Peyer's patch (tissue), 4 donors: ENCODE data around the gene ZNF346. TPM values are rescaled to one million over a fixed set of nuclear protein-coding genes. Genes with fewer than 3 reads are reported as not detected.
"Not testable (repeated sequence)": the region's sequence is repeated elsewhere in the genome, so short reads cannot be mapped to it uniquely, and the experiment has no call there.

Experiments
- DNase-seq, 3 donors: peaks; one replicate each; pipeline ENCODE4 v3.0.0-alpha.2; 2017 to 2019
- H3K27ac ChIP-seq, 4 donors: fragments of 200-600 bp; sonication (generic); one replicate each; pipeline ENCODE4 v1.5.1; 2016 to 2019
- H3K27me3 ChIP-seq, 2 donors: fragments of 200-600 bp; sonication (generic); one replicate each; pipeline ENCODE4 v1.5.1; 2019
- H3K36me3 ChIP-seq, 3 donors: fragments of 200-600 bp; sonication (generic); one replicate each; pipeline ENCODE4 v1.5.1; 2016 to 2019
- H3K4me1 ChIP-seq, 4 donors: fragments of 200-600 bp; sonication (generic); one replicate each; pipeline ENCODE4 v1.5.1; 2016 to 2019
- H3K4me3 ChIP-seq, 4 donors: fragments of 200-600 bp; sonication (generic); 1 replicate in 3 of 4; 2 replicates in 1 of 4; pipeline ENCODE4 v1.5.1; 2016 to 2019; ENCODE audit warnings: mild to moderate bottlenecking in 1 of 4
- H3K9me3 ChIP-seq, 4 donors: fragments of 200-600 bp; sonication (generic); one replicate each; pipeline ENCODE4 v1.5.1; 2016 to 2019; ENCODE audit warnings: mild to moderate bottlenecking in 1 of 4
- POLR2A ChIP-seq, 2 donors: fragments of 450-650 bp; IDR thresholded peaks; one replicate each; pipeline ENCODE4 v1.5.1; 2017; ENCODE audit warnings: antibody characterized with exemption in 2 of 2, mild to moderate bottlenecking in 2 of 2, moderate library complexity in 2 of 2
- total RNA-seq, 4 donors: library from RNA; depleted of rRNA; stranded (reverse); fragments of >200 nt; gene quantifications; one replicate each; pipeline ENCODE4 v1.1.0, GENCODE V29; 2016
- TF ChIP-seq, protein P1 (sequence below), 6 experiments: fragments of 450-650 bp in 4 of 6; fragments of 200-600 bp in 2 of 6; sonication (generic) in 1 of 6; IDR thresholded peaks; one replicate each; pipeline ENCODE4 v1.5.1; 2017 to 2019; ENCODE audit warnings: antibody characterized with exemption in 6 of 6, mild to moderate bottlenecking in 3 of 6, moderate library complexity in 1 of 6

ZNF346 gene
- total RNA-seq, 4 donors from 2014 or later, result 15.9 to 27.3 (median 20.0) TPM

DNA sequence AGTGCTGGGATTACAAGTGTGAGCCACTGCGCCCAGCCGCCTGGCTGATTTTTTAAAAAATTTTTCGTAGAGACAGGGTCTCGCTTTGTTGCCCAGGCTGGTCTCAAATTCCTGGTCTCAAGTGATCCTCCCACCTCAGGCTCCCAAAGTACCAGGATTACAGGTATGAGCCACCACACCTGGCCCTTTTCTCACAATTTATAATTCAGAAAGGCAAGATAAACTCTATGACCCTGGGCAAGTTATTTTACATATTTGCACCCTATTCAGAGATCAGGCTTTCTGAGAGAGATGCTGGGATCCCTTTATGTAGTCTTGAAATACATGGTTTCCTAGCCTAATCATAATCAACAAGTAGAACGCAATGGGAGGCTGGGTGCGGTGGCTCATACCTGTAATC lies 20.6 kb downstream of the ZNF346 start:
- H3K27ac ChIP-seq, result no peak overlapping the region
- H3K36me3 ChIP-seq, result peaks cover 0 to 40% (median 0%) of the 10 kb centered on the region in 3 donors
- no peak for TF ChIP-seq POLR2A (IDR thresholded peaks at IDR 0.05)
- TF ChIP-seq, protein P1, sequence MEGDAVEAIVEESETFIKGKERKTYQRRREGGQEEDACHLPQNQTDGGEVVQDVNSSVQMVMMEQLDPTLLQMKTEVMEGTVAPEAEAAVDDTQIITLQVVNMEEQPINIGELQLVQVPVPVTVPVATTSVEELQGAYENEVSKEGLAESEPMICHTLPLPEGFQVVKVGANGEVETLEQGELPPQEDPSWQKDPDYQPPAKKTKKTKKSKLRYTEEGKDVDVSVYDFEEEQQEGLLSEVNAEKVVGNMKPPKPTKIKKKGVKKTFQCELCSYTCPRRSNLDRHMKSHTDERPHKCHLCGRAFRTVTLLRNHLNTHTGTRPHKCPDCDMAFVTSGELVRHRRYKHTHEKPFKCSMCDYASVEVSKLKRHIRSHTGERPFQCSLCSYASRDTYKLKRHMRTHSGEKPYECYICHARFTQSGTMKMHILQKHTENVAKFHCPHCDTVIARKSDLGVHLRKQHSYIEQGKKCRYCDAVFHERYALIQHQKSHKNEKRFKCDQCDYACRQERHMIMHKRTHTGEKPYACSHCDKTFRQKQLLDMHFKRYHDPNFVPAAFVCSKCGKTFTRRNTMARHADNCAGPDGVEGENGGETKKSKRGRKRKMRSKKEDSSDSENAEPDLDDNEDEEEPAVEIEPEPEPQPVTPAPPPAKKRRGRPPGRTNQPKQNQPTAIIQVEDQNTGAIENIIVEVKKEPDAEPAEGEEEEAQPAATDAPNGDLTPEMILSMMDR (IDR thresholded peaks at IDR 0.05), result no peak

DNA sequence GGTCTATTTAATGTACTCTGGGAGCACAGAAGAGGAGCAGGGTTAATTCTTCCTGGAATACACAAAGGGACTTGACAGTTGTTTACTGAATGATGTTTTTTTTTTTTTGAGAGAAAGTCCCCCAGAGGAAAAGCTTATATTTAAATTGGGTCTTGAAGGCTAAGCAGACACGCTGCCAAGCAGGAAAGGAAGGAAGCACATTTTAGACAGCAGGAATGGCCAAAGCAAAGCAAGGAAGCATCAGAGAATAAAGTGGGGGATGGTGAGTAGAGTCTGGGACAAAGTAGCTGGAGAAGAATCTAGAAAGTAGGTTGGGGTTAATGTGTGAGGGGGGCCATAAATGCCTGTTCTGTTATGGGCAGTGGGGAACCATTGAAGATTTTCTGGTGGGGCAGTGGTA lies 21.5 kb downstream of the ZNF346 start:
- Histone ChIP-seq H3K36me3 (peaks cover 0 to 40% (median 0%) of the 10 kb centered on the region in 3 donors), H3K9me3 (no peaks in the 10 kb centered on the region), H3K27ac (peak overlapping the region in 2 of 4 donors; percentile 28 to 59), H3K27me3 (no peaks in the 10 kb centered on the region), H3K4me3 (no peak overlapping the region), H3K4me1 (peaks cover 0 to 3% (median 0%) of the 10 kb centered on the region in 4 donors)
- TF ChIP-seq, protein P1 (IDR thresholded peaks at IDR 0.05), result no peak
- DNase-seq, result no peak

More for the DNA sequence above, 20.6 kb downstream of the ZNF346 start:
- H3K27me3 ChIP-seq, result no peaks in the 10 kb centered on the region
- no peak overlapping the region for H3K4me3 ChIP-seq
- H3K9me3 ChIP-seq, result no peaks in the 10 kb centered on the region
- no peak for DNase-seq
- peaks cover 0 to 3% (median 0%) of the 10 kb centered on the region in 4 donors for H3K4me1 ChIP-seq

DNA sequence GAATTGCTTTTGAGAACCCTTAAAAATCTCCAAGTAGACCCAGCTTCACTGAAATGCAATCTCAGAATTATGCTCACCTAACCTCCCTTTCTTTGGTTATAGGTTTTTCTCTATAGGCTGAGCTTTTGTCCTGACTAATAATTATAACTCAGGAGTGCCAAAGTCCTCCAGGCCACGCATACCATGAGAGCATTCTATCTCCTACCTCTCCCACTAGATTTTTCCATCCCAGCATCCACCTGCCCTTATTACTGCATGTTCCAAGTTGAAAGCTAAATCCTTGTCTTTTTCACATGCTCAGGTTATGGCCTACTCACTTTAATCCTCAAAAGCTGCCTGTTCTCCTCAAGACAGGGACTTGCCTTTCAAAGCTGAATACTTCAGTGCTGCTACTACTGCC lies 22.1 kb downstream of the ZNF346 start:
- Histone ChIP-seq H3K9me3 (no peaks in the 10 kb centered on the region), H3K27me3 (no peaks in the 10 kb centered on the region), H3K27ac (peak overlapping the region in 3 of 4 donors; percentile 13 to 59 (median 28)), H3K4me1 (peaks cover 0 to 3% (median 0%) of the 10 kb centered on the region in 4 donors), H3K4me3 (no peak overlapping the region), H3K36me3 (peaks cover 0 to 40% (median 0%) of the 10 kb centered on the region in 3 donors)
- no peak for DNase-seq
- TF ChIP-seq, protein P1 (IDR thresholded peaks at IDR 0.05), result no peak
- TF ChIP-seq POLR2A (IDR thresholded peaks at IDR 0.05), result no peak

DNA sequence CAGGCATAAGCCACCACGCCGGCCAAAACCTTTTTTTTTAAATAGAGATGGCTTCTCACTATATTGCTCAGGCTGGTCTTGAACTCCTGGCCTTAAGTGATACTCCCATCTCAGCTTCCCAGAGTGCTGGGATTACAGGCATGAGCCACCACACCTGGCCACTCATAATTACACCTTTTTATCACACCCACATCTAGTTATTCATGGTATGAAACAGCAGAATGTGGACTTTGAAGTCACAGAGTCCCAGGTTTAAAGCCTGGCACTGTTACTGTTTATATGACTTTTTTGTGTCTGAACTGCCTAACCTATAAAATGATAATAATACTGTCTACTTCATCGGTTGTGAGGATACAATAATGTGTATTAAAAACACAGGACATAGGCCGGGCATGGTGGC lies 23.1 kb downstream of the ZNF346 start:
- Histone ChIP-seq H3K27me3 (no peaks in the 10 kb centered on the region), H3K36me3 (peaks cover 0 to 47% (median 0%) of the 10 kb centered on the region in 3 donors), H3K4me3 (no peak overlapping the region), H3K4me1 (peaks cover 0 to 3% (median 0%) of the 10 kb centered on the region in 4 donors), H3K27ac (peak overlapping the region in 3 of 4 donors; percentile 13 to 64 (median 28)), H3K9me3 (no peaks in the 10 kb centered on the region)
- DNase-seq, result peak in 1 of 3 donors; percentile 49
- no peak for TF ChIP-seq POLR2A (IDR thresholded peaks at IDR 0.05)
- TF ChIP-seq, protein P1 (IDR thresholded peaks at IDR 0.05), result no peak

DNA sequence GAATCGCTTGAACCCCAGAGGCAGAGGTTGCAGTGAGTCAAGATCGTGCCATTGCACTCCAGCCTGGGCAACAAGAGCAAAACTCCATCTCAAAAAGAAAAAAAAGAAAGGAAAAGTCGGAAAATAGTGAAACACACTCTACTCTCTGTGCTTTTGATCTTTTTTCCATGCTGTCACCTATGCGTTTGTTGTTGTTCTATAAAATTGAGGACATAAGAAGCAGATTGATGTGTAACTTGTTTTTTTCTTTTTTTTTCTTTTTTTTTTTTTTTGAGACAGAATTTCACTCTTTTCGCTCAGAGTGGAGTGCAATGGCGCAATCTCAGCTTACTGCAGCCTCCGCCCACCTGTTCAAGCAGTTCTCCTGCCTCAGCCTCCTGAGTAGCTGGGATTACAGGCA lies 26.0 kb downstream of the ZNF346 start:
- not testable (repeated sequence) for DNase-seq, H3K27ac ChIP-seq, H3K4me3 ChIP-seq, H3K9me3 ChIP-seq, H3K27me3 ChIP-seq, H3K4me1 ChIP-seq
- peaks cover 0 to 33% (median 0%) of the 10 kb centered on the region in 3 donors for H3K36me3 ChIP-seq

DNA sequence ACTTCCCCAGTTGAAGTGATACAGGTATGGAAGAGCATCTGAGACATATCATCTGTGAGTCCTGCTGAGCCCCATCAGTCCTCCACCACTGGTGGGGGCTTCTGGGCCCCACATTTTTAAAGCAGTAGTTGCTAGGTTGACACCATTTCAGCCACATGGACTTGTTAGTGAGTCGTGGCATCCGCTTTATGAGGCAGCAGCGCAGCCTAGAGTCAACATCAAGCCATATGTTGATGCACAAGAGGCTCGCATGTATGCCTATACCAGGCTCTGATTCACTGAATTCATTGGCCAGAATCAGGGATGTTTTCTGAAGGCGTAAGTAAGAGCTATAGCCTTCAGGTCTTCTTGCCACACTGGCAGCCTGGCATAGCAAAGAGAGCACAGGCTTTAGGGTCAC lies 26.8 kb downstream of the ZNF346 start:
- H3K27ac ChIP-seq, result no peak overlapping the region
- peaks cover 0 to 30% (median 0%) of the 10 kb centered on the region in 3 donors for H3K36me3 ChIP-seq
- peaks cover 0 to 3% (median 0%) of the 10 kb centered on the region in 4 donors for H3K4me1 ChIP-seq
- DNase-seq, result no peak
- no peak overlapping the region for H3K4me3 ChIP-seq
- no peaks in the 10 kb centered on the region for H3K27me3 ChIP-seq
- no peak for TF ChIP-seq POLR2A (IDR thresholded peaks at IDR 0.05)
- TF ChIP-seq, protein P1 (IDR thresholded peaks at IDR 0.05), result peak in 1 of 6 experiments; percentile 11
- H3K9me3 ChIP-seq, result no peaks in the 10 kb centered on the region
